IMR-90 (cell line): Measurements from ENCODE around the gene DCLRE1A. TPM values are rescaled to one million over a fixed set of nuclear protein-coding genes. Genes with fewer than 3 reads are reported as not detected.

Experiments
- ATAC-seq: fragments of 200-7000 bp; cut with Tn5 transposase; 2 replicates; pipeline ENCODE4 v1.9.1; 2020; ENCODE audit warnings: low read depth, mild to moderate bottlenecking, moderate library complexity
- BruUV-seq: library from RNA; stranded (reverse); fragments of 400-500 nt; replicated peaks from 2 replicates; lab custom pipeline; 2021; lab: Mats Ljungman, UMichigan
- CTCF ChIA-PET: fragments of 300-600 bp; formaldehyde crosslinking; extraction: SDS; loops from one replicate; lab custom pipeline; 2021; ENCODE audit warnings: antibody characterized with exemption; lab: Yijun Ruan, JAX
- POLR2A ChIA-PET: fragments of 300-600 bp; sonication (Branson Sonifier 250); formaldehyde crosslinking; loops from one replicate; lab custom pipeline; 2022; ENCODE audit warnings: antibody characterized with exemption; ENCODE audit not compliant: unreplicated experiment; lab: Charles Lee
- DNase-seq: peaks from one replicate; pipeline ENCODE4 v3.0.0; 2013
- H2AFZ ChIP-seq: replicated peaks from 2 replicates; pipeline ENCODE3; 2013; ENCODE audit warnings: low read length, mild to moderate bottlenecking; ENCODE audit not compliant: poor library complexity
- H2AK5ac ChIP-seq: 2 replicates; pipeline ENCODE4 v1.6.1; 2013; ENCODE audit warnings: low read depth, low read length, inconsistent platforms
- H2AK9ac ChIP-seq: replicated peaks from 2 replicates; pipeline ENCODE3; 2013; ENCODE audit warnings: mild to moderate bottlenecking, low read depth, low read length, moderate library complexity; ENCODE audit not compliant: poor library complexity
- H2BK120ac ChIP-seq: 2 replicates; pipeline ENCODE4 v1.6.1; 2013; ENCODE audit warnings: low read depth, low read length, inconsistent platforms
- H2BK15ac ChIP-seq: 3 replicates; pipeline ENCODE4 v1.6.1; 2013; ENCODE audit warnings: low read depth, low read length, inconsistent platforms
- H2BK20ac ChIP-seq: 2 replicates; pipeline ENCODE4 v1.6.1; 2013; ENCODE audit warnings: low read depth, mild to moderate bottlenecking, inconsistent platforms, low read length, moderate library complexity
- H2BK5ac ChIP-seq: 2 replicates; pipeline ENCODE4 v1.6.1; 2013; ENCODE audit warnings: mild to moderate bottlenecking, low read depth, low read length, inconsistent platforms; ENCODE audit not compliant: poor library complexity, severe bottlenecking
- H3K14ac ChIP-seq: replicated peaks from 2 replicates; pipeline ENCODE4 v1.6.1; 2013; ENCODE audit warnings: low read depth, low read length, inconsistent platforms
- H3K18ac ChIP-seq: 2 replicates; pipeline ENCODE4 v1.6.1; 2013; ENCODE audit warnings: low read depth, low read length, control low read depth
- H3K23ac ChIP-seq: 2 replicates; pipeline ENCODE4 v1.6.1; 2013; ENCODE audit warnings: low read depth, low read length, inconsistent platforms
- H3K27ac ChIP-seq: 2 replicates; pipeline ENCODE4 v1.5.1; 2013; ENCODE audit warnings: mild to moderate bottlenecking, control low read depth, low read length; ENCODE audit not compliant: insufficient read depth
- H3K27me3 ChIP-seq: 2 replicates; pipeline ENCODE4 v1.6.1; 2013; ENCODE audit warnings: low read length; ENCODE audit not compliant: control insufficient read depth, insufficient read depth
- H3K36me3 ChIP-seq: 2 replicates; pipeline ENCODE4 v1.6.1; 2013; ENCODE audit warnings: low read length, mixed read lengths; ENCODE audit not compliant: control insufficient read depth, insufficient read depth
- H3K4ac ChIP-seq: 2 replicates; pipeline ENCODE4 v1.6.1; 2013; ENCODE audit warnings: low read depth, low read length, inconsistent platforms
- H3K4me1 ChIP-seq: 2 replicates; pipeline ENCODE4 v1.6.1; 2013; ENCODE audit warnings: low read length, mixed read lengths; ENCODE audit not compliant: control insufficient read depth, insufficient read depth
- H3K4me2 ChIP-seq: 2 replicates; pipeline ENCODE4 v1.6.1; 2013; ENCODE audit warnings: low read depth, mild to moderate bottlenecking, control low read depth, low read length, moderate library complexity
- H3K4me3 ChIP-seq: 2 replicates; pipeline ENCODE4 v1.5.1; 2013; ENCODE audit warnings: low read depth, mild to moderate bottlenecking, control low read depth, low read length, moderate library complexity; ENCODE audit not compliant: insufficient read depth
- H3K56ac ChIP-seq: 2 replicates; pipeline ENCODE4 v1.6.1; 2013; ENCODE audit warnings: low read length, inconsistent platforms; ENCODE audit not compliant: insufficient read depth; ENCODE audit errors: extremely low read depth
- H3K79me1 ChIP-seq, 2 experiments: 2 replicates each; pipeline ENCODE4 v1.6.1; 2013; ENCODE audit warnings: low read length in 2 of 2, inconsistent platforms in 1 of 2, low read depth in 1 of 2
- H3K9ac ChIP-seq: 2 replicates; pipeline ENCODE4 v1.6.1; 2013; ENCODE audit warnings: low read depth, low read length, control low read depth
- H3K9me1 ChIP-seq: 2 replicates; pipeline ENCODE4 v1.6.1; 2013; ENCODE audit warnings: low read length, inconsistent platforms; ENCODE audit not compliant: insufficient read depth
- H3K9me3 ChIP-seq: 2 replicates; pipeline ENCODE4 v1.6.1; 2013; ENCODE audit warnings: low read length; ENCODE audit not compliant: control insufficient read depth, insufficient read depth
- H4K20me1 ChIP-seq: 2 replicates; pipeline ENCODE4 v1.6.1; 2013; ENCODE audit warnings: low read length, inconsistent platforms; ENCODE audit not compliant: insufficient read depth
- H4K5ac ChIP-seq: 2 replicates; pipeline ENCODE4 v1.6.1; 2013; ENCODE audit warnings: mild to moderate bottlenecking, low read depth, low read length, control low read depth
- H4K8ac ChIP-seq, 2 experiments: 2 replicates each; pipeline ENCODE4 v1.6.1; 2013; ENCODE audit warnings: low read depth in 2 of 2, low read length in 2 of 2, control low read depth in 1 of 2, inconsistent platforms in 1 of 2
- H4K91ac ChIP-seq: 2 replicates; pipeline ENCODE4 v1.6.1; 2013; ENCODE audit warnings: low read depth, low read length, inconsistent platforms; ENCODE audit not compliant: insufficient read depth
- BHLHE40 ChIP-seq: fragments of 150-350 bp; IDR thresholded peaks from 2 replicates; pipeline ENCODE4 v1.6.1; 2016; ENCODE audit warnings: mild to moderate bottlenecking, low read depth, low read length
- FOS ChIP-seq: fragments of 150-350 bp; IDR thresholded peaks from 2 replicates; pipeline ENCODE4 v1.6.1; 2016; ENCODE audit warnings: low read depth, low read length
- MAFK ChIP-seq: IDR thresholded peaks from 2 replicates; pipeline ENCODE4 v1.6.1; 2012; ENCODE audit warnings: low read depth, low read length, improper control_type of control experiment
- MAZ ChIP-seq: IDR thresholded peaks from 2 replicates; pipeline ENCODE4 v1.6.1; 2012; ENCODE audit warnings: low read depth, mild to moderate bottlenecking, low read length, improper control_type of control experiment, moderate library complexity, borderline replicate concordance
- MXI1 ChIP-seq: IDR thresholded peaks from 2 replicates; pipeline ENCODE4 v1.6.1; 2012; ENCODE audit warnings: low read depth, mild to moderate bottlenecking, low read length, moderate library complexity, borderline replicate concordance
- POLR2A ChIP-seq: IDR thresholded peaks from 2 replicates; pipeline ENCODE4 v1.6.1; 2012; ENCODE audit warnings: mild to moderate bottlenecking, low read depth, low read length
- RAD21 ChIP-seq: IDR thresholded peaks from 2 replicates; pipeline ENCODE4 v1.6.1; 2012; ENCODE audit warnings: low read length, improper control_type of control experiment
- RCOR1 ChIP-seq: IDR thresholded peaks from 2 replicates; pipeline ENCODE4 v1.6.1; 2012; ENCODE audit warnings: mild to moderate bottlenecking, low read length, improper control_type of control experiment; ENCODE audit not compliant: insufficient replicate concordance
- RFX5 ChIP-seq: IDR thresholded peaks from 2 replicates; pipeline ENCODE4 v1.8.0; 2012; ENCODE audit warnings: low read depth, mild to moderate bottlenecking, low read length, moderate library complexity
- WGBS, 2 experiments: methylation state at CpG; one replicate each; pipeline versions ENCODE4 v1.1.5 to v1.1.7; 2013; ENCODE audit warnings: missing lambda C conversion rate in 2 of 2; ENCODE audit not compliant: insufficient read length in 1 of 2; ENCODE audit errors: extremely low coverage in 2 of 2; 5-methylcytosine and 5-hydroxymethylcytosine counted together
- dilution Hi-C: fragments of 300-500 bp; cut with HindIII; formaldehyde crosslinking; loops from one replicate; pipeline ENCODE4 v1.14.3; 2018; ENCODE audit warnings: low sequenced_read_pairs; ENCODE audit not compliant: unreplicated experiment
- in situ Hi-C: fragments of 300-500 bp; cut with MboI; formaldehyde crosslinking; loops from 3 replicates; pipeline ENCODE4 v1.14.3; 2019; ENCODE audit warnings: low sequenced_read_pairs, inconsistent platforms, mixed read lengths
- intact Hi-C: fragments of 100-400 bp; cut with micrococcal nuclease; formaldehyde crosslinking; loops from 2 replicates; pipeline ENCODE4 v1.10.0; 2022
- polyA plus RNA-seq, 3 experiments: library from polyadenylated mRNA; depleted of rRNA; stranded (reverse); fragments of >200 nt; gene quantifications; 2 replicates each; pipeline ENCODE4 v1.2.3, GENCODE V29; 2012; ENCODE audit warnings: low replicate concordance in 1 of 3
- total RNA-seq: library from RNA; depleted of rRNA; stranded (reverse); fragments of >200 nt; gene quantifications from 2 replicates; pipeline ENCODE4 v1.2.3, GENCODE V29; 2012
- TF ChIP-seq, protein P1 (sequence below): conservative IDR thresholded peaks from 2 replicates; pipeline ENCODE4 v1.5.1; 2012; ENCODE audit warnings: mild to moderate bottlenecking, low read depth, low read length, improper control_type of control experiment
- TF ChIP-seq, protein P2 (sequence below): fragments of 150-350 bp; IDR thresholded peaks from 2 replicates; pipeline ENCODE4 v1.6.1; 2017; ENCODE audit warnings: mild to moderate bottlenecking, antibody characterized with exemption, low read length, low read depth
- TF ChIP-seq, protein P3 (sequence below): fragments of 150-350 bp; IDR thresholded peaks from 2 replicates; pipeline ENCODE4 v1.6.1; 2016; ENCODE audit warnings: low read depth, mild to moderate bottlenecking, low read length, moderate library complexity, borderline replicate concordance

Gene DCLRE1A
- total and polyA plus RNA-seq, 2 of the 4 experiments (the other 2 are of a cell fraction): 3.1 to 6.3 TPM

DNA sequence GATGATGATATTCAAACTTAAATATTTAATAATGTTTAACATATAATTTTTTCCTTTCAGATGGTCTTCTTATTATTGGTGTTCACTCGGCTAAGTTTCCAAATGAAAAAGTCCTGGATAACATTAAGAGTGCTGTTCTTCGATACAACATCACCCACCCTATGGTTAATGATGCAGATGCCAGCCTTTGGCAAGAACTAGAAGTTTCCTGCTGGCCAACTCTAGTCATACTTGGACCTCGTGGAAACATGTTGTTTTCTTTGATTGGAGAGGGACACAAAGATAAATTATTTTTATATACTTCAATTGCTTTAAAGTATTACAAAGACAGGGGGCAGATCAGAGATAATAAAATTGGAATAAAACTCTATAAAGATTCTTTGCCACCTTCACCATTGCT lies 22.6 kb upstream of the DCLRE1A start:
- CTCF ChIA-PET: interaction anchor here (0.5 kb wide), 1 partner anchor 141 kb away, joined by 3 read pairs; no protein-coding TSS in a partner anchor
- no peak overlapping the region for H3K4me3 ChIP-seq
- no peaks in the 10 kb centered on the region for H4K20me1 ChIP-seq
- H3K9me1 ChIP-seq: no peaks in the 10 kb centered on the region
- no peak overlapping the region for H4K91ac ChIP-seq
- H3K56ac ChIP-seq: no peak overlapping the region
- BruUV-seq: no TSS peak
- no peak overlapping the region for H2BK15ac ChIP-seq
- no peak overlapping the region for H2BK20ac ChIP-seq
- dilution Hi-C loops: no loop called here
- no peak overlapping the region for H3K14ac ChIP-seq
- intact Hi-C loops: no loop called here
- H3K4me1 ChIP-seq: no peaks in the 10 kb centered on the region
- DNase-seq: no peak
- H3K23ac ChIP-seq: no peak overlapping the region
- no peak overlapping the region for H2AK5ac ChIP-seq
- H3K9ac ChIP-seq: no peak overlapping the region
- H3K18ac ChIP-seq: no peak overlapping the region
- H2BK5ac ChIP-seq: no peak overlapping the region
- no peak overlapping the region for H4K5ac ChIP-seq
- no peak overlapping the region for H3K4ac ChIP-seq
- no peak overlapping the region for H2AK9ac ChIP-seq
- no peak overlapping the region for H3K27ac ChIP-seq
- H4K8ac ChIP-seq: no peak overlapping the region
- no peak overlapping the region for H3K4me2 ChIP-seq
- no peak overlapping the region for H2AFZ ChIP-seq
- no peaks in the 10 kb centered on the region for H3K36me3 ChIP-seq
- no peak for ATAC-seq
- POLR2A ChIA-PET: no interaction called here
- TF ChIP-seq RCOR1 (no peak), MAZ (no peak), FOS (no peak), RFX5 (no peak), MXI1 (no peak), POLR2A (no peak), BHLHE40 (no peak), MAFK (no peak), RAD21 (no peak)
- TF ChIP-seq, protein P1, sequence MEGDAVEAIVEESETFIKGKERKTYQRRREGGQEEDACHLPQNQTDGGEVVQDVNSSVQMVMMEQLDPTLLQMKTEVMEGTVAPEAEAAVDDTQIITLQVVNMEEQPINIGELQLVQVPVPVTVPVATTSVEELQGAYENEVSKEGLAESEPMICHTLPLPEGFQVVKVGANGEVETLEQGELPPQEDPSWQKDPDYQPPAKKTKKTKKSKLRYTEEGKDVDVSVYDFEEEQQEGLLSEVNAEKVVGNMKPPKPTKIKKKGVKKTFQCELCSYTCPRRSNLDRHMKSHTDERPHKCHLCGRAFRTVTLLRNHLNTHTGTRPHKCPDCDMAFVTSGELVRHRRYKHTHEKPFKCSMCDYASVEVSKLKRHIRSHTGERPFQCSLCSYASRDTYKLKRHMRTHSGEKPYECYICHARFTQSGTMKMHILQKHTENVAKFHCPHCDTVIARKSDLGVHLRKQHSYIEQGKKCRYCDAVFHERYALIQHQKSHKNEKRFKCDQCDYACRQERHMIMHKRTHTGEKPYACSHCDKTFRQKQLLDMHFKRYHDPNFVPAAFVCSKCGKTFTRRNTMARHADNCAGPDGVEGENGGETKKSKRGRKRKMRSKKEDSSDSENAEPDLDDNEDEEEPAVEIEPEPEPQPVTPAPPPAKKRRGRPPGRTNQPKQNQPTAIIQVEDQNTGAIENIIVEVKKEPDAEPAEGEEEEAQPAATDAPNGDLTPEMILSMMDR: no peak
- TF ChIP-seq, protein P2, sequence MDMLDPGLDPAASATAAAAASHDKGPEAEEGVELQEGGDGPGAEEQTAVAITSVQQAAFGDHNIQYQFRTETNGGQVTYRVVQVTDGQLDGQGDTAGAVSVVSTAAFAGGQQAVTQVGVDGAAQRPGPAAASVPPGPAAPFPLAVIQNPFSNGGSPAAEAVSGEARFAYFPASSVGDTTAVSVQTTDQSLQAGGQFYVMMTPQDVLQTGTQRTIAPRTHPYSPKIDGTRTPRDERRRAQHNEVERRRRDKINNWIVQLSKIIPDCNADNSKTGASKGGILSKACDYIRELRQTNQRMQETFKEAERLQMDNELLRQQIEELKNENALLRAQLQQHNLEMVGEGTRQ: no peak
- TF ChIP-seq, protein P3, sequence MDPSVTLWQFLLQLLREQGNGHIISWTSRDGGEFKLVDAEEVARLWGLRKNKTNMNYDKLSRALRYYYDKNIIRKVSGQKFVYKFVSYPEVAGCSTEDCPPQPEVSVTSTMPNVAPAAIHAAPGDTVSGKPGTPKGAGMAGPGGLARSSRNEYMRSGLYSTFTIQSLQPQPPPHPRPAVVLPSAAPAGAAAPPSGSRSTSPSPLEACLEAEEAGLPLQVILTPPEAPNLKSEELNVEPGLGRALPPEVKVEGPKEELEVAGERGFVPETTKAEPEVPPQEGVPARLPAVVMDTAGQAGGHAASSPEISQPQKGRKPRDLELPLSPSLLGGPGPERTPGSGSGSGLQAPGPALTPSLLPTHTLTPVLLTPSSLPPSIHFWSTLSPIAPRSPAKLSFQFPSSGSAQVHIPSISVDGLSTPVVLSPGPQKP: no peak
- no peaks in the 10 kb centered on the region for H3K27me3 ChIP-seq
- H3K79me1 ChIP-seq: peaks cover 13% of the 10 kb centered on the region in 2 experiments
- in situ Hi-C loops: no loop called here
- H2BK120ac ChIP-seq: no peak overlapping the region
- WGBS, 2 experiments: no CpG with 5 or more reads among the region's 3 CpGs
- no peaks in the 10 kb centered on the region for H3K9me3 ChIP-seq
